ENCODE results near the gene GATA2. TPM values are rescaled to one million over a fixed set of nuclear protein-coding genes. Genes with fewer than 3 reads are reported as not detected.

GATA2 gene
- total RNA-seq, 1 experiment from 2014 or later = 12.5 TPM

DNA sequence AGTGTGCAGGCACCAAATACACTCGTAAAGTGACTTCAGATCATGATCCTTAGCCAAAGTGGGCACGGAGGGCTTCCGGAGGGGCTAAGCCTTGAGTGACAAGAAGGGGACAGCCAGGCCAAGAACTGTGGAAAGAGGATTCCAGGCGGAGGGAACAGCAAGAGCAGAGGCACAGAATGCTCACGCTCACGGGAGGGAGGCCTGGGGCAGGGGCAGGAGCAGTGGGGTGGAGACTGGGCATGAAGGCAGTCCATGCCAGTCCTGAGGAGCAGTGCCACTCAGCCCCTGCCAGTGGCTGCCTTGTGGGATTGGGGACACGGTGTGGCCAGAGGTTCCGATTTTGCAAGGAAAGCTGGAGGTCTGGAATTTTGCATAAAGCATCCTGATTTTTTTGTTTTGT lies 62.3 kb downstream of the GATA2 start:
- ChIA-PET CTCF (no interaction called here), POLR2A (no interaction called here)
- no peaks in the 10 kb centered on the region for H3K27me3 Mint-ChIP-seq (ENCODE audit: insufficient read depth, unreplicated experiment)
- BruUV-seq (replicated peaks) = no TSS peak
- H3K4me1 Mint-ChIP-seq (ENCODE audit: low read depth, unreplicated experiment) = peaks cover 15% of the 10 kb centered on the region
- DNase-seq = no peak
- intact Hi-C loops (cut with micrococcal nuclease; ENCODE audit: unreplicated experiment) = no loop called here
- Histone ChIP-seq H3K27me3 (replicated peaks; ENCODE audit: control insufficient read depth, insufficient read depth, low read length) (no peaks in the 10 kb centered on the region), H3K36me3 (ENCODE audit: control insufficient read depth, insufficient read depth, low read length) (no peaks in the 10 kb centered on the region; the same call in 1 of the 2 replicates), H3K4me1 (peaks cover 34% of the 10 kb centered on the region), H3K9me3 (no peaks in the 10 kb centered on the region), H3K4me3 (ENCODE audit: low read depth, low read length) (no peak overlapping the region)
- H3K9me3 Mint-ChIP-seq (ENCODE audit: unreplicated experiment) = no peaks in the 10 kb centered on the region
- TF ChIP-seq, protein P1, sequence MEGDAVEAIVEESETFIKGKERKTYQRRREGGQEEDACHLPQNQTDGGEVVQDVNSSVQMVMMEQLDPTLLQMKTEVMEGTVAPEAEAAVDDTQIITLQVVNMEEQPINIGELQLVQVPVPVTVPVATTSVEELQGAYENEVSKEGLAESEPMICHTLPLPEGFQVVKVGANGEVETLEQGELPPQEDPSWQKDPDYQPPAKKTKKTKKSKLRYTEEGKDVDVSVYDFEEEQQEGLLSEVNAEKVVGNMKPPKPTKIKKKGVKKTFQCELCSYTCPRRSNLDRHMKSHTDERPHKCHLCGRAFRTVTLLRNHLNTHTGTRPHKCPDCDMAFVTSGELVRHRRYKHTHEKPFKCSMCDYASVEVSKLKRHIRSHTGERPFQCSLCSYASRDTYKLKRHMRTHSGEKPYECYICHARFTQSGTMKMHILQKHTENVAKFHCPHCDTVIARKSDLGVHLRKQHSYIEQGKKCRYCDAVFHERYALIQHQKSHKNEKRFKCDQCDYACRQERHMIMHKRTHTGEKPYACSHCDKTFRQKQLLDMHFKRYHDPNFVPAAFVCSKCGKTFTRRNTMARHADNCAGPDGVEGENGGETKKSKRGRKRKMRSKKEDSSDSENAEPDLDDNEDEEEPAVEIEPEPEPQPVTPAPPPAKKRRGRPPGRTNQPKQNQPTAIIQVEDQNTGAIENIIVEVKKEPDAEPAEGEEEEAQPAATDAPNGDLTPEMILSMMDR (IDR thresholded peaks at IDR 0.05; ENCODE audit: insufficient read depth in 1 of 2, low read depth in 1 of 2, low read length in 1 of 2, severe bottlenecking in 1 of 2, unreplicated experiment in 1 of 2) = no peak
- H3K4me3 Mint-ChIP-seq (ENCODE audit: unreplicated experiment) = no peak overlapping the region
- H3K27ac Mint-ChIP-seq (ENCODE audit: unreplicated experiment) = no peak overlapping the region
- peaks cover 6% of the 10 kb centered on the region for H3K36me3 Mint-ChIP-seq (ENCODE audit: insufficient read depth, unreplicated experiment)

DNA sequence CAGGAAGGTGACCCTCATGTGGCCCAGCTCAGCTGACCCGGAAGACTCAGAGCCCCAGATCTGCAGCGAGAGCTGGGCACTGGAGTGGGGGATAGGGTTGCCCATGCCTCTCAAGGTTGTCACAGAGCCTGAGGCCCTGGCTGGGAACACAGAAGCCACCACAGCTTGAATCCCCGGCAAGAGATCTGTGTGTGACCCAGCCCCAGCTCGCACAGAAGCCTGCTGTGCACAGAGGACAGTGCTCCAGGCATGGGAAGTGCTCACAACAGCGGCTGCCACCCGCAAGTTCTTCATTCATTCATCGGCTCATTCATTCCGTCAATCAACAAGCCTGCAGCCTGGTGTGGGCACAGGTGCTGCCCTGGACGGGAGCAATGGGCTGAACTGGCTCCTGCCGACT lies 62.7 kb downstream of the GATA2 start:
- no peaks in the 10 kb centered on the region for H3K27me3 ChIP-seq (replicated peaks; ENCODE audit: control insufficient read depth, insufficient read depth, low read length)
- DNase-seq = no peak

DNA sequence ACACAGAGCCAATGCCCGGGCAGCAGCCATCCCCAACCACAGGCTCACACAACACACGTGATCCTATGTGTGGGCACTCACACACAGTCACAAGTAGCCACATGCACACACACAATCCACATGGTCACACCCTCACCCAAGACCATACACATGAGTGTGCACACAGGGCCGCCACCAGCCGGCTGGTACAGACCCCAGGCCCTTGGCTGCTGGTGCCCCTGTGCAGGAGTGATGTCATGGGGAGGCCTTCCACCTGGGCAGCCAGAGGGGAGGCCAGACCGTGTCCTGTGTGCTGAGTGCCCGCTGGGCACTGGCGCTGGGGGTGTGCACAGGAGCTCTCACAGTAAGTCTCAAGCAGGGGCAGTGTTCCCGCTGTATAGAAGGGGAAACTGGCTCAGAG lies 63.2 kb downstream of the GATA2 start:
- no peaks in the 10 kb centered on the region for H3K27me3 Mint-ChIP-seq (ENCODE audit: insufficient read depth, unreplicated experiment)
- intact Hi-C loops (cut with micrococcal nuclease; ENCODE audit: unreplicated experiment) = loop anchor here (10.0 kb wide), 1 partner anchor 155 kb away; no protein-coding TSS in a partner anchor
- CTCF ChIA-PET = no interaction called here

More for the DNA sequence above, 62.7 kb downstream of the GATA2 start:
- intact Hi-C loops (cut with micrococcal nuclease; ENCODE audit: unreplicated experiment) = no loop called here
- H3K4me1 Mint-ChIP-seq (ENCODE audit: low read depth, unreplicated experiment) = peaks cover 12% of the 10 kb centered on the region
- no peaks in the 10 kb centered on the region; the same call in 1 of the 2 replicates for H3K36me3 ChIP-seq (ENCODE audit: control insufficient read depth, insufficient read depth, low read length)
- H3K4me3 Mint-ChIP-seq (ENCODE audit: unreplicated experiment) = no peak overlapping the region
- ChIA-PET POLR2A (no interaction called here), CTCF (no interaction called here)
- BruUV-seq (replicated peaks) = no TSS peak
- TF ChIP-seq, protein P1 (IDR thresholded peaks at IDR 0.05; ENCODE audit: insufficient read depth in 1 of 2, low read depth in 1 of 2, low read length in 1 of 2, severe bottlenecking in 1 of 2, unreplicated experiment in 1 of 2) = no peak
- no peaks in the 10 kb centered on the region for H3K27me3 Mint-ChIP-seq (ENCODE audit: insufficient read depth, unreplicated experiment)
- no peak overlapping the region for H3K27ac Mint-ChIP-seq (ENCODE audit: unreplicated experiment)
- H3K9me3 ChIP-seq = no peaks in the 10 kb centered on the region
- no peaks in the 10 kb centered on the region for H3K9me3 Mint-ChIP-seq (ENCODE audit: unreplicated experiment)
- H3K4me3 ChIP-seq (ENCODE audit: low read depth, low read length) = no peak overlapping the region
- peaks cover 30% of the 10 kb centered on the region for H3K4me1 ChIP-seq
- peaks cover 6% of the 10 kb centered on the region for H3K36me3 Mint-ChIP-seq (ENCODE audit: insufficient read depth, unreplicated experiment)

More for the DNA sequence above, 63.2 kb downstream of the GATA2 start:
- no peak overlapping the region for H3K4me3 ChIP-seq (ENCODE audit: low read depth, low read length)
- Mint-ChIP-seq H3K4me3 (ENCODE audit: unreplicated experiment) (no peak overlapping the region), H3K4me1 (ENCODE audit: low read depth, unreplicated experiment) (peaks cover 12% of the 10 kb centered on the region), H3K36me3 (ENCODE audit: insufficient read depth, unreplicated experiment) (peaks cover 6% of the 10 kb centered on the region), H3K27ac (ENCODE audit: unreplicated experiment) (no peak overlapping the region), H3K9me3 (ENCODE audit: unreplicated experiment) (no peaks in the 10 kb centered on the region)
- POLR2A ChIA-PET = no interaction called here
- BruUV-seq (replicated peaks) = no TSS peak
- no peaks in the 10 kb centered on the region; the same call in 1 of the 2 replicates for H3K36me3 ChIP-seq (ENCODE audit: control insufficient read depth, insufficient read depth, low read length)
- no peaks in the 10 kb centered on the region for H3K9me3 ChIP-seq
- no peak for DNase-seq
- TF ChIP-seq, protein P1 (IDR thresholded peaks at IDR 0.05; ENCODE audit: insufficient read depth in 1 of 2, low read depth in 1 of 2, low read length in 1 of 2, severe bottlenecking in 1 of 2, unreplicated experiment in 1 of 2) = no peak
- H3K4me1 ChIP-seq = peaks cover 24% of the 10 kb centered on the region
- no peaks in the 10 kb centered on the region for H3K27me3 ChIP-seq (replicated peaks; ENCODE audit: control insufficient read depth, insufficient read depth, low read length)

Other genes with a start within 250 kb of the GATA2 start
- gene DNAJB8, start 26.3 kb downstream of the GATA2 start, total RNA-seq (2022) = not detected in 2 replicates
- 282 and 291 TPM in 2 replicates for gene RPN1, start 157.6 kb upstream of the GATA2 start, total RNA-seq (2022)
- 262 and 284 TPM in 2 replicates for gene RAB7A, start 233.0 kb upstream of the GATA2 start, total RNA-seq (2022)

Measured in Caco-2 (cell line).